Spleen (tissue), 7 donors: ENCODE measurements around the gene KRT31.

Source experiments
- POLR2AphosphoS5 ChIP-seq, 3 donors: sonication (generic); formaldehyde crosslinking; IDR thresholded peaks; one replicate each; pipeline ENCODE4 v1.5.1; 2017; ENCODE audit warnings: antibody characterized with exemption in 3 of 3
- TF ChIP-seq, protein P1 (sequence below), 11 experiments: fragments of 200-600 bp in 7 of 11; fragments of 450-650 bp in 4 of 11; sonication (generic) in 4 of 11; IDR thresholded peaks in 8 of 11; conservative IDR thresholded peaks in 3 of 11; 1 replicate in 7 of 11; 2 replicates in 4 of 11; pipeline versions ENCODE4 v1.4.0 to v1.8.0; 2016 to 2021; ENCODE audit warnings: antibody characterized with exemption in 11 of 11, inconsistent platforms in 4 of 11, mild to moderate bottlenecking in 1 of 11
- donor health status: DM: no; HTN: no; CAD: no; lungs with moderate emphysema.
- donor health status: DM: no; HTN: no; CAD: no.
- donor health status: DM: no; HTN: no; CAD: no.

- TF ChIP-seq, protein P1, sequence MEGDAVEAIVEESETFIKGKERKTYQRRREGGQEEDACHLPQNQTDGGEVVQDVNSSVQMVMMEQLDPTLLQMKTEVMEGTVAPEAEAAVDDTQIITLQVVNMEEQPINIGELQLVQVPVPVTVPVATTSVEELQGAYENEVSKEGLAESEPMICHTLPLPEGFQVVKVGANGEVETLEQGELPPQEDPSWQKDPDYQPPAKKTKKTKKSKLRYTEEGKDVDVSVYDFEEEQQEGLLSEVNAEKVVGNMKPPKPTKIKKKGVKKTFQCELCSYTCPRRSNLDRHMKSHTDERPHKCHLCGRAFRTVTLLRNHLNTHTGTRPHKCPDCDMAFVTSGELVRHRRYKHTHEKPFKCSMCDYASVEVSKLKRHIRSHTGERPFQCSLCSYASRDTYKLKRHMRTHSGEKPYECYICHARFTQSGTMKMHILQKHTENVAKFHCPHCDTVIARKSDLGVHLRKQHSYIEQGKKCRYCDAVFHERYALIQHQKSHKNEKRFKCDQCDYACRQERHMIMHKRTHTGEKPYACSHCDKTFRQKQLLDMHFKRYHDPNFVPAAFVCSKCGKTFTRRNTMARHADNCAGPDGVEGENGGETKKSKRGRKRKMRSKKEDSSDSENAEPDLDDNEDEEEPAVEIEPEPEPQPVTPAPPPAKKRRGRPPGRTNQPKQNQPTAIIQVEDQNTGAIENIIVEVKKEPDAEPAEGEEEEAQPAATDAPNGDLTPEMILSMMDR (IDR thresholded peaks at IDR 0.05 in 8 of 11, conservative IDR thresholded peaks at IDR 0.05 in 3 of 11) = no peak
- no peak for TF ChIP-seq POLR2AphosphoS5 (IDR thresholded peaks at IDR 0.05)
Measured at GRCh38 chr17:41404024-41404671, 6.7 kb upstream of the KRT31 start.
